Stimulated activated CD4-positive, alpha-beta T cell treated with anti-CD3 and anti-CD28 coated beads, Interleukin-1b, Interleukin-23, amount 100 ng/mL, for 24 hours (primary cell): Measurements from ENCODE around the gene TMEM81.

Source experiments
- DNase-seq, 4 experiments: peaks; one replicate each; pipeline ENCODE4 v3.0.0-alpha.2; 2020; ENCODE audit warnings: low read depth in 4 of 4, low spot score in 1 of 4

TMEM81 gene

DNA sequence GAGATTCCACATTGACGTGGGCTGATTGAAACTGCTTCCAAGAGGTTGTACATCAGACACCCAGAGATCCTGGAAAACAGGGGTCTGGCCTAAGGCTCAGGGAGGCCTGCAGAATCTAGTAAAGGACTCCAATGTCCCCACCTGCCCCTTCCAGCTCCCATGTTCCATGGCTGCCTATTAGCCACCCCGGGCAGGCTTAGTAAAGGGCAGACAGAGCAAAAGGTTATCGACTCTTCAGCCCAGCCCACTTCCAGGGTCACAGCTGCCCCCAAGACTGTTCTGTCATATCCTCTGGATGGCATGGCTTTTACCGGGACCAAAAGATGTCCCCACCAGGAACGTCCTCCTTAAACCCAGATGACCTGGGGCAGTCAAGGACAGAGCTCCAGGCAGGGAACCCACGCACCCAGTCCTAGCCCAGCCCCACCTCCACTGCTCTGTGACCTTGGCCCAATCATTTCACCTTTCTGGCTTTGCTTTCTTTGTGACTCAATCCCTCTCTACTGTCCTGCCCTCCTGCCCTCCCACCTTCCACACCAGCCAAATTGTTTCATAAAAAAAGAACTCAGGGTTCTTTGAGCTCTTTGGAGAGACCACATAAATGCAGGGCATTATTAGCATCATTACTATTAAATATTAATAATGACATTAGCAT lies 46.0 kb downstream of the TMEM81 start:
- DNase-seq = no peak

- DNase-seq = no peak
Observed at GRCh38 chr1:205037539-205037938, 46.7 kb downstream of the TMEM81 start.
